ENCODE measurements around the gene CCNL2. TPM values are rescaled to one million over a fixed set of nuclear protein-coding genes. Genes with fewer than 3 reads are reported as not detected.

Gene CCNL2
- total and polyA plus RNA-seq, 8 donors, result 33.4 to 739 (median 277) TPM

- 6 to 29% (median 23%) methylated on average over 11 to 29 of the region's 29 CpGs for WGBS, 5 donors
- no peaks in the 10 kb centered on the region for H3K9me3 ChIP-seq
- peaks cover 37 to 56% (median 44%) of the 10 kb centered on the region in 4 donors for H3K4me1 ChIP-seq
- peaks cover 0 to 11% (median 6%) of the 10 kb centered on the region in 4 donors for H3K36me3 ChIP-seq
- TF ChIP-seq EP300 (IDR thresholded peaks at IDR 0.05), result no peak
- peak in 6 of 7 experiments; percentile 18 to 93 (median 91) for TF ChIP-seq CTCF (IDR thresholded peaks at IDR 0.05)
- TF ChIP-seq POLR2AphosphoS5 (IDR thresholded peaks at IDR 0.05), result peak in 1 of 3 donors; percentile 32
- no peak for TF ChIP-seq POLR2A (IDR thresholded peaks at IDR 0.05)
- peak overlapping the region in 1 of 5 donors; percentile 27 for H3K27ac ChIP-seq
- intact Hi-C loops (cut with DNase I; ENCODE audit: low total_unique reads), result no loop called here
- H3K4me3 ChIP-seq, result no peak overlapping the region
- peaks cover 0 to 7% (median 1%) of the 10 kb centered on the region in 3 donors for H3K27me3 ChIP-seq
- DNase-seq, result peak; percentile 61 to 81
Measured at GRCh38 chr1:1441002-1441888, 42.1 kb upstream of the CCNL2 start.

GRCh38 chr1:1440262-1441001, 41.3 kb upstream of the CCNL2 start:
- TF ChIP-seq EP300 (IDR thresholded peaks at IDR 0.05) (no peak), POLR2A (IDR thresholded peaks at IDR 0.05) (no peak), CTCF (IDR thresholded peaks at IDR 0.05) (no peak), POLR2AphosphoS5 (IDR thresholded peaks at IDR 0.05) (no peak)
- H3K4me1 ChIP-seq, result peaks cover 45 to 62% (median 49%) of the 10 kb centered on the region in 4 donors
- H3K4me3 ChIP-seq, result no peak overlapping the region
- H3K27ac ChIP-seq, result peak overlapping the region in 1 of 5 donors; percentile 27
- H3K36me3 ChIP-seq, result peaks cover 0 to 11% (median 6%) of the 10 kb centered on the region in 4 donors
- 69 to 75% (median 73%) methylated on average over 20 to 26 of the region's 26 CpGs for WGBS, 5 donors
- peak in 1 of 2 donors; percentile 18 for DNase-seq
- no peaks in the 10 kb centered on the region for H3K9me3 ChIP-seq
- intact Hi-C loops (cut with DNase I; ENCODE audit: low total_unique reads), result no loop called here
- H3K27me3 ChIP-seq, result peaks cover 0 to 15% (median 7%) of the 10 kb centered on the region in 3 donors

- Histone ChIP-seq H3K4me1 (peaks cover 52 to 69% (median 56%) of the 10 kb centered on the region in 4 donors), H3K4me3 (no peak overlapping the region), H3K27ac (no peak overlapping the region), H3K9me3 (no peaks in the 10 kb centered on the region), H3K36me3 (peaks cover 0 to 11% (median 6%) of the 10 kb centered on the region in 4 donors), H3K27me3 (peaks cover 0 to 22% (median 7%) of the 10 kb centered on the region in 3 donors)
- DNase-seq, result no peak
- 82 to 93% (median 89%) methylated on average over 39 to 82 of the region's 82 CpGs for WGBS, 5 donors
- no peak for TF ChIP-seq POLR2AphosphoS5 (IDR thresholded peaks at IDR 0.05)
- no peak for TF ChIP-seq EP300 (IDR thresholded peaks at IDR 0.05)
- TF ChIP-seq POLR2A (IDR thresholded peaks at IDR 0.05), result no peak
- no peak for TF ChIP-seq CTCF (IDR thresholded peaks at IDR 0.05)
- intact Hi-C loops (cut with DNase I; ENCODE audit: low total_unique reads), result no loop called here
Measured at GRCh38 chr1:1439546-1440261, 40.6 kb upstream of the CCNL2 start.
